Stomach (tissue), 4 donors: ENCODE data around the gene EIF3L.

Experiments used
- CTCF ChIP-seq, 7 experiments: fragments of 450-650 bp in 4 of 7; fragments of 200-600 bp in 3 of 7; sonication (generic) in 3 of 7; IDR thresholded peaks; one replicate each; pipeline ENCODE4 v1.5.1; 2016 to 2019; ENCODE audit warnings: antibody characterized with exemption in 7 of 7, control low read depth in 2 of 7, mild to moderate bottlenecking in 1 of 7
- POLR2A ChIP-seq, 4 donors: fragments of 450-650 bp; IDR thresholded peaks; one replicate each; pipeline ENCODE4 v1.6.1; 2016; ENCODE audit warnings: antibody characterized with exemption in 4 of 4, control low read depth in 2 of 4, mild to moderate bottlenecking in 1 of 4, moderate library complexity in 1 of 4
- POLR2AphosphoS5 ChIP-seq, 3 donors: sonication (generic); formaldehyde crosslinking; IDR thresholded peaks; one replicate each; pipeline ENCODE4 v1.6.1; 2016; ENCODE audit warnings: antibody characterized with exemption in 3 of 3

- TF ChIP-seq CTCF (IDR thresholded peaks at IDR 0.05), result no peak
- TF ChIP-seq POLR2A (IDR thresholded peaks at IDR 0.05), result peak in 2 of 4 donors; percentile 36 to 77
- peak; percentile 91 to 97 (median 93) for TF ChIP-seq POLR2AphosphoS5 (IDR thresholded peaks at IDR 0.05)
Measured at GRCh38 chr22:37849089-37849751, at the start of gene EIF3L.
